Measurements from ENCODE around the gene PPP4R3A.

DNA sequence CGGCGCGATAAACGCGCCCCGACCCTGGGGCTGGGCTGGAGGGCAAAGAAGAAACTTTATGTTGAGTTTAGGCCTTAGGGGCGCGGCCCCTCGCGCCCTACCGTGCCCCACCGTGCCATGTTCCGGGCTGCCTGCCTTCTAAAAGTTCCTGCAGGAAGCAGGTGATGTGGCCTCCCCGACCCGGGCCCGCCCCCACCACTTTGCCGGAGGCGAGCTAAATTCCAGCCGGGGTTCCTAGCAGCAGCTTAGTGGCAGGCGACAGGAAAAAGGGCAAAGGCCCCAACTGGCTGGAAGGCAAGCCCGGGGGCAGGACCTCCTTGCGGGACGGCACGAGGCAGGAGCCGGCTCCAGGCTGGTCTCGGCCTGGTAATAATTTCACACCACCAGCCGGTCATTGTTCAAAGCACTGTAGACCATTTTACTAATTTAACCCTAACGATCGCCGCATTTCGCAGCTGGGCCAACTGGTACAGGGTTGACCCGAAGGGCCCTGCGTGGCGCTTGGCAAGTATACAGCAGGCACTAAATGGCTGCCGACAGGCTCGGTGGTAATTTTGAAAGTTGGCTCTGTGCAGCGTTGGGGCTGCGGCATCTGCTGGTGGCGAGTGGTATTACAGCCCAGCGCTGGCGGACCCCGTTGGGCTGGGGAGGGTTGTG, 91.6 kb downstream of the PPP4R3A start:
- TF ChIP-seq POLR2A (IDR thresholded peaks at IDR 0.05) (no peak), POLR2AphosphoS5 (IDR thresholded peaks at IDR 0.05) (peak in 1 of 3 donors; percentile 34)
- TF ChIP-seq, protein P1, sequence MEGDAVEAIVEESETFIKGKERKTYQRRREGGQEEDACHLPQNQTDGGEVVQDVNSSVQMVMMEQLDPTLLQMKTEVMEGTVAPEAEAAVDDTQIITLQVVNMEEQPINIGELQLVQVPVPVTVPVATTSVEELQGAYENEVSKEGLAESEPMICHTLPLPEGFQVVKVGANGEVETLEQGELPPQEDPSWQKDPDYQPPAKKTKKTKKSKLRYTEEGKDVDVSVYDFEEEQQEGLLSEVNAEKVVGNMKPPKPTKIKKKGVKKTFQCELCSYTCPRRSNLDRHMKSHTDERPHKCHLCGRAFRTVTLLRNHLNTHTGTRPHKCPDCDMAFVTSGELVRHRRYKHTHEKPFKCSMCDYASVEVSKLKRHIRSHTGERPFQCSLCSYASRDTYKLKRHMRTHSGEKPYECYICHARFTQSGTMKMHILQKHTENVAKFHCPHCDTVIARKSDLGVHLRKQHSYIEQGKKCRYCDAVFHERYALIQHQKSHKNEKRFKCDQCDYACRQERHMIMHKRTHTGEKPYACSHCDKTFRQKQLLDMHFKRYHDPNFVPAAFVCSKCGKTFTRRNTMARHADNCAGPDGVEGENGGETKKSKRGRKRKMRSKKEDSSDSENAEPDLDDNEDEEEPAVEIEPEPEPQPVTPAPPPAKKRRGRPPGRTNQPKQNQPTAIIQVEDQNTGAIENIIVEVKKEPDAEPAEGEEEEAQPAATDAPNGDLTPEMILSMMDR (IDR thresholded peaks at IDR 0.05), result peak; percentile 94 to 99 (median 98)

All from breast epithelium (tissue), 3 donors.